Thyroid gland (tissue), 4 donors: Measurements from ENCODE around the gene TMEM164.

Source experiments
- CTCF ChIP-seq, 6 experiments: fragments of 200-600 bp in 3 of 6; fragments of 450-650 bp in 3 of 6; sonication (generic) in 3 of 6; IDR thresholded peaks; one replicate each; pipeline ENCODE4 v1.5.1; 2016 to 2019; ENCODE audit warnings: antibody characterized with exemption in 6 of 6, mild to moderate bottlenecking in 2 of 6, inconsistent platforms in 1 of 6, moderate library complexity in 1 of 6
- POLR2A ChIP-seq, 2 donors: fragments of 450-650 bp; IDR thresholded peaks; one replicate each; pipeline ENCODE4 v1.6.1; 2017; ENCODE audit warnings: antibody characterized with exemption in 2 of 2, mild to moderate bottlenecking in 2 of 2, moderate library complexity in 1 of 2

GRCh38 chrX:110145311-110145710, 142.4 kb downstream of the TMEM164 start:
- TF ChIP-seq CTCF (IDR thresholded peaks at IDR 0.05), result no peak
- no peak for TF ChIP-seq POLR2A (IDR thresholded peaks at IDR 0.05)
